ENCODE measurements around the gene MED9.

The MED9 gene

GRCh38 chr17:17533901-17534441 lies 57.2 kb downstream of the MED9 start:
- no peak for DNase-seq

DNA sequence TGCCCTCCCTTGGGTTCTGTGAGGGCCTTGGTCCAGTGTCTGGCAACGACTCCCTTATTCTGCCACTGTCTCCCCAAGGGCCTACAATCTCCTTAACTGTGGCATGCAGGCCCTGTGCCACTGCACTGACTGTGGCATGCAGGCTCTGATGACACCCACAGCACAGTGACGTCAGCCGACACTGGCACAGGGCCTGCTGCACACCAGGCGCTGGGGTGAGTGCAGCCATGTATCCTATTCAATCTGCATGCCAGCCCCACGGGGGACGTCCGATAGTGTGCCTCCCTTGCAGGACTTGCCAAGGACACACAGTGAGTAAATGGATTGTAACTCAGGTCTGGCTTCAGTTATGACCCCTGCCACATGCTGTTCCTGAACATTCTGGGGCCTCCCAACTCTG lies 59.2 kb downstream of the MED9 start:
- DNase-seq: peak in 40 of 56 donors; percentile 7 to 84 (median 47)

DNA sequence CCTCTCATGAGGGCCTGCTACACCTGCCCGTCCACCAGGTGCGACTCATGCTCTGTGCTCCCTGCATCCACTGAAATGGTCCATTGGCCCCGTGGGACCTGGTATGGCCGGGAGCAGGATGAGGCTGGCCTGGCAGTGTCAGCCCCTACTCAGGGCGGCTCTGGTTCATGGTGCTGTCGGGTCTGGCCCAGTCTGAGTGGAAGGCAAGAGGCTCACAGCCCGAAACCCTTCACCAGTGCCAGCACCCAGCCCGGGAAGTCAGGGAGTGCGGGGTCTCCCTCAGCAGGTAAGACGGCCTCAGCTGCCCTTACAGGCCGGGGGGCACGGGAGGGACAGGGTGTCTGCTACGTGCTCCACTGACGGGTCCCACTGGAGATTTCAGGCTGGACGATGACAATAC lies 59.9 kb downstream of the MED9 start:
- no peak for DNase-seq

GRCh38 chr17:17537311-17538099 lies 60.7 kb downstream of the MED9 start:
- peak in 12 of 56 donors; percentile 9 to 41 (median 26) for DNase-seq

- DNase-seq: no peak
Observed at GRCh38 chr17:17538417-17539391, 61.9 kb downstream of the MED9 start.

DNA sequence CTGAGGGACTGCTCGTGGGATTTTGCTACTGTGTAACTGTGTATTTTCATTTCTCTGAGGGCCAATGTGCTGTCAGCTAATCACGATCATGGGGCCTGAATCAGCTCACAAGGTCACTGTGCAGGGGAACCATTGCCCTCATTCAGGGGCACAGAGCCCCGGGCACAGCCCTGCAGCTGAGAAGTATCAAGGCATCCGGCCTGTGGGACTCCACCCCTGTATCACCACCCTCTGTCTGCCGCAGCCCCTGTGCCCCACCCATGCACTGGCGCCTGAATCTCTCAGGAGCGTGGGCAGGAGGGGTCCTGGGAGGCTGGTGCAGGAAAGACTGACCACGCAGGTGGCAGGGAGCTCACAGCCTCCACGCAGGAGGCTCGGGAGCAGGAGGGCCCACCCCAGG lies 62.8 kb downstream of the MED9 start:
- DNase-seq: no peak

GRCh38 chr17:17540278-17540906 lies 63.6 kb downstream of the MED9 start:
- no peak for DNase-seq

DNA sequence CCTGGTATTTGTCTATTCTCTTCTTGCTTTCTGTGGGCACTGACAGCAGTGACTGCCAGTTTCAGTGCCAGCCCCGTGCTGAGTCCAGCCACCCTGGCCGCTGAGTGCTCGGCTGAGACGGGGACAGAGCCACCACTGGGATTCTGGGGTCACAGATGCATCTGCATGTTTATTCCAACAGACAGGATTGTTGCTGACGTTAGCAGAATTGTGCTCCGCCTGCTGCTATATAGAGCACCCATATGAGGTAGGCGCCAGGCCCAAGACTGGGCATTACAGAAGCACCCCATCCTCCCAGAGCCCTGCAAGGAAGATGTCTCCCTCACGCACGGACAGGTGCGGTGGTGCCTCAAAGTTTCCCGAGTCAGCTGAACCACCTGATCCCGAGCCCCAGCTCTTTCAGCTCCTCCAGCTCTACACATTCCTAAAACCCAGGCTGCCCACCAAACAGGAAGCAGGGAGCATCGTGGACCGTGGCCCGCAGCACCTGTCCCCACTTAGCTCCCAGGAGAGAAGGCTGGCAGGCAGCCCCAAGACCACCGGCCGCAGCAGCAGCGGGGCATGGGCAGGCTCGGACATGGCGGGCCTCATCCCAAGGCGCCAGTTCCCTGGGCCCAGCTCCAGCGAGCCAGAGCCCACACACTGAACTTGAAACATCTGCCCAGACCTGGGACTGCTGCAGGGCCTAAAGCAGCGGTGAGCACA lies 64.3 kb downstream of the MED9 start:
- no peak for DNase-seq

- no peak for DNase-seq
Observed at GRCh38 chr17:17541640-17542001, 64.8 kb downstream of the MED9 start.
